HFFc6 (cell line): ENCODE data around the gene POU2AF1. TPM values are rescaled to one million over a fixed set of nuclear protein-coding genes. Genes with fewer than 3 reads are reported as not detected.

Source experiments
- DNase-seq: peaks from one replicate; pipeline ENCODE4 v3.0.0-alpha.2; 2018
- H3K27ac Mint-ChIP-seq: 2 replicates; pipeline ENCODE4 v1.8.0; 2020; ENCODE audit warnings: mild to moderate bottlenecking, mixed read lengths
- H3K27me3 Mint-ChIP-seq: 2 replicates; pipeline ENCODE4 v1.8.0; 2021; ENCODE audit warnings: mild to moderate bottlenecking, moderate library complexity, mixed read lengths; ENCODE audit not compliant: insufficient read depth
- H3K36me3 Mint-ChIP-seq: 2 replicates; pipeline ENCODE4 v1.8.0; 2021; ENCODE audit warnings: low read depth, mixed read lengths
- H3K4me1 Mint-ChIP-seq: 2 replicates; pipeline ENCODE4 v1.8.0; 2020; ENCODE audit warnings: low read depth, mixed read lengths
- H3K4me3 Mint-ChIP-seq: 2 replicates; pipeline ENCODE4 v1.8.0; 2020; ENCODE audit warnings: mild to moderate bottlenecking, moderate library complexity, mixed read lengths
- H3K9me3 Mint-ChIP-seq: 2 replicates; pipeline ENCODE4 v1.8.0; 2020; ENCODE audit warnings: mild to moderate bottlenecking, mixed read lengths
- total RNA-seq, 6 experiments: library from RNA; stranded (reverse); fragmentation: NEBNext Ultra II Directional; extraction: Animal tissue kit (Norgen Biotek cat#: 25700); gene quantifications; 2 replicates in 1 of 6; 3 replicates in 5 of 6; pipeline ENCODE4 v1.2.3, GENCODE V29; 2021
- TF ChIP-seq, protein P1 (sequence below): fragments of 200-600 bp; sonication (generic); IDR thresholded peaks from 2 replicates; pipeline ENCODE4 v1.5.0; 2021; ENCODE audit warnings: antibody characterized with exemption, mild to moderate bottlenecking

The POU2AF1 gene
- total RNA-seq, 6 experiments from 2014 or later, result not detected

DNA sequence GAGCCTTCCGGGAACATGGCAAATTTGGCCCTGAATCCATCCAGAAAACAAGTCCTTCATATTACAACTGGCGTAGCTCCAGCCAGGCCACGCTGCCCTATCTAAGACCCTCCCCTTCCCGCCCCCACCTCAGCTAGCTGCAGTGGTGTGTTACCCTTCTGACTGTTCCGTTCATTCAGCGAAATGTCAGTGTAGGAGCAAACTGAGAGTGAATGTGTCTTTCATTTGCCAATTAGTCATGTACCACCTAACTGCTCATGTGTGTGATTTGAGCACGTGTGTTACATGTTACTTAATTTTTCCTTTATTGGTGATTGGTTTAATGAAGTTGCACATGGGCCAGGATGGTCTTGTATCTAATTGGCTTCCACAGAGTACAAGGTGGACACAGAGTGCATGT is 34.8 kb upstream of the POU2AF1 start:
- no peak overlapping the region for H3K27ac Mint-ChIP-seq
- no peak overlapping the region for H3K4me3 Mint-ChIP-seq
- peaks cover 53% of the 10 kb centered on the region for H3K27me3 Mint-ChIP-seq

DNA sequence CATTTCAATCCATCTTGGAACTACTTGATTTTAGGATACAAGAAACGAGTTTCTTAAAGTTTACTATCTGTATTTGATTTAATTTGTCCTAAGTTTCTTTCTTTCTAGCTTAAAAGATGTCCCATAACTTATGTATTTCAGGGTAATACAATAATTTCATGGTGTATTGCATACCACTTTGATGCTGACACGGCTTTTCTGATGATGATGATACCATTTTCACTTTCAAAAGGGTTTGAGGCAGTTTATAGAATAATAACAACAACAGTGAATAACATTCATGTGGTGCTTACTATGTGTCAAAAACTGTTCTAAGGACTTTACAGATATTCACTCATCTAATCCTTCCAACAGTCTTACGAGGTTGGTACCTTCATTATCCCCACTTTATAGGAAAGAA is 33.2 kb upstream of the POU2AF1 start:
- H3K27ac Mint-ChIP-seq, result no peak overlapping the region

More for the DNA sequence above, 34.8 kb upstream of the POU2AF1 start:
- no peaks in the 10 kb centered on the region for H3K4me1 Mint-ChIP-seq
- TF ChIP-seq, protein P1, sequence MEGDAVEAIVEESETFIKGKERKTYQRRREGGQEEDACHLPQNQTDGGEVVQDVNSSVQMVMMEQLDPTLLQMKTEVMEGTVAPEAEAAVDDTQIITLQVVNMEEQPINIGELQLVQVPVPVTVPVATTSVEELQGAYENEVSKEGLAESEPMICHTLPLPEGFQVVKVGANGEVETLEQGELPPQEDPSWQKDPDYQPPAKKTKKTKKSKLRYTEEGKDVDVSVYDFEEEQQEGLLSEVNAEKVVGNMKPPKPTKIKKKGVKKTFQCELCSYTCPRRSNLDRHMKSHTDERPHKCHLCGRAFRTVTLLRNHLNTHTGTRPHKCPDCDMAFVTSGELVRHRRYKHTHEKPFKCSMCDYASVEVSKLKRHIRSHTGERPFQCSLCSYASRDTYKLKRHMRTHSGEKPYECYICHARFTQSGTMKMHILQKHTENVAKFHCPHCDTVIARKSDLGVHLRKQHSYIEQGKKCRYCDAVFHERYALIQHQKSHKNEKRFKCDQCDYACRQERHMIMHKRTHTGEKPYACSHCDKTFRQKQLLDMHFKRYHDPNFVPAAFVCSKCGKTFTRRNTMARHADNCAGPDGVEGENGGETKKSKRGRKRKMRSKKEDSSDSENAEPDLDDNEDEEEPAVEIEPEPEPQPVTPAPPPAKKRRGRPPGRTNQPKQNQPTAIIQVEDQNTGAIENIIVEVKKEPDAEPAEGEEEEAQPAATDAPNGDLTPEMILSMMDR, result no peak
- no peaks in the 10 kb centered on the region for H3K36me3 Mint-ChIP-seq
- no peak for DNase-seq
- no peaks in the 10 kb centered on the region for H3K9me3 Mint-ChIP-seq

DNA sequence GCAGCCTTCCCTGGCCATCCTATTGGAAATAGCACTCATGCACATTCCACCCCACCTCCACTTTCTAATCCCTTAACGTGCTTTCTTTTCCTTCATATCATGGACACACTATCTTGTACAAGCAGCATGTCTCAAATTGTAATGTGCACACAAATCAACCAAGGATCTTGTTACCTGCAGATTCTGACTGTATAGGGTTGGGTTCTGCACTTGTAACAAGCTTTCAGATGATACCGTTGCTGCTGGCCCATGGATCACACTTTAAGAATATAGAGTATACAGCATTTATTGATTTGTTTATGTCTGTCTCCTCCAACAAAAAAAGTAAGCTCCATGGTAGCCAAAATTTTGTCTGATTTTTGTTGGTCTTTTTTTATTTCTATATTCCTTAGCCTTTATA is 32.4 kb upstream of the POU2AF1 start:
- Mint-ChIP-seq H3K36me3 (no peaks in the 10 kb centered on the region), H3K9me3 (no peaks in the 10 kb centered on the region), H3K27me3 (peaks cover 43% of the 10 kb centered on the region), H3K4me1 (no peaks in the 10 kb centered on the region), H3K4me3 (no peak overlapping the region), H3K27ac (no peak overlapping the region)
- no peak for DNase-seq
- TF ChIP-seq, protein P1, result no peak

More for the DNA sequence above, 33.2 kb upstream of the POU2AF1 start:
- no peaks in the 10 kb centered on the region for H3K9me3 Mint-ChIP-seq
- TF ChIP-seq, protein P1, result no peak
- no peak overlapping the region for H3K4me3 Mint-ChIP-seq
- no peaks in the 10 kb centered on the region for H3K36me3 Mint-ChIP-seq
- no peaks in the 10 kb centered on the region for H3K4me1 Mint-ChIP-seq
- DNase-seq, result no peak
- peaks cover 50% of the 10 kb centered on the region for H3K27me3 Mint-ChIP-seq

DNA sequence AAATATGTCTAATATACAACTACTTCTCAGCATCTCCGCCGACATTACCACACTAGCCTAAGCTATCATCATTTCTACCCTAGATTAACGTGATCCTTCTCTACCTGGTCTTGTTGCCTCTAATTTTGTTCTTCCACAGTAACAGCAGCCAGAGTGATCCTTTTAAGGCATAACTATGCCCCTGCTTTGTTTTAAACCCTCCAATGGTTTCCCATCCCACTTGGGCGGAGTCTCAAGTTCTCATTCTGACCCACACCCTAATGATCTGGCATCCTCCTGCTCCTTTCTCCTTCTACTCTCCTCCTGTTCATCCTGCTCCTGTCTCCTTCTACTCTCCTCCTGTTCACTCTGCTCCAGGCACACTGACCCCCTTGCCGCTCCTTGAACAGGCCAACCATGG is 31.9 kb upstream of the POU2AF1 start:
- peaks cover 38% of the 10 kb centered on the region for H3K27me3 Mint-ChIP-seq
- no peak for DNase-seq
- H3K4me3 Mint-ChIP-seq, result no peak overlapping the region
- TF ChIP-seq, protein P1, result no peak
- H3K9me3 Mint-ChIP-seq, result no peaks in the 10 kb centered on the region
- H3K36me3 Mint-ChIP-seq, result no peaks in the 10 kb centered on the region
- H3K27ac Mint-ChIP-seq, result no peak overlapping the region
- no peaks in the 10 kb centered on the region for H3K4me1 Mint-ChIP-seq

DNA sequence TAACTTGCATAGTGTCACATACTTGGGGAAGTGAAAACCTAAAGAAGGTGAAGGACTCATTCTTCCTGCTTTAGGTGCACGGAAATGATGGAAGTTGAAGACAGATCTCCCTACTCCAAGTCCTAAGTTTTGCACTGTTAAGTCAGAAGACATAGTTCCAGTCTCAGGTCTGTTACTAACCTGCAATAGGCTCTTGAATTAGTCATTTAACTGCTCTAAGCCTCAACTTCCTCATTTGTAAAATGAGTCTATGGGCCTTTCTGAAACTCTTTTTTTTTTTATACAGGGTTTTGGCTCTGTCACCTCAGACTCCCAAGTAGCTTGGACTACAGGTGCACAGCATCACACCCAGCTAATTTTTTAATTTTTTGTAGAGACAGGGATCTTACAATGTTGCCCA is 30.8 kb upstream of the POU2AF1 start:
- H3K9me3 Mint-ChIP-seq, result no peaks in the 10 kb centered on the region
- peaks cover 31% of the 10 kb centered on the region for H3K27me3 Mint-ChIP-seq
- no peak overlapping the region for H3K27ac Mint-ChIP-seq
- H3K36me3 Mint-ChIP-seq, result no peaks in the 10 kb centered on the region
- TF ChIP-seq, protein P1, result no peak
- no peaks in the 10 kb centered on the region for H3K4me1 Mint-ChIP-seq
- no peak for DNase-seq
- H3K4me3 Mint-ChIP-seq, result no peak overlapping the region
